A549 (cell line): ENCODE measurements around the gene AGBL4.

ENCODE experiments used
- MAZ ChIP-seq: fragments of 150-350 bp; IDR thresholded peaks from 2 replicates; pipeline ENCODE4 v1.6.1; 2014; ENCODE audit warnings: antibody characterized with exemption, low read depth, low read length, borderline replicate concordance
- NFE2L2 ChIP-seq: fragments of 150-350 bp; conservative IDR thresholded peaks from 2 replicates; pipeline ENCODE4 v1.6.1; 2014; ENCODE audit warnings: low read length
- RNF2 ChIP-seq: fragments of 200-600 bp; sonication (generic); IDR thresholded peaks from 2 replicates; pipeline ENCODE4 v1.6.1; 2016; ENCODE audit warnings: low read depth, mild to moderate bottlenecking, antibody characterized with exemption, moderate library complexity, borderline replicate concordance
- ZFP36 ChIP-seq: fragments of 450-650 bp; IDR thresholded peaks from 2 replicates; pipeline ENCODE4 v1.6.1; 2014; ENCODE audit warnings: borderline replicate concordance; ENCODE audit not compliant: partially characterized antibody
- TF ChIP-seq, protein P1 (sequence below): fragments of >200 bp; sonication (Bioruptor Twin); formaldehyde crosslinking; IDR thresholded peaks from 3 replicates; pipeline ENCODE4 v1.5.1; 2016
- TF ChIP-seq, protein P2 (sequence below): fragments of 200-600 bp; sonication (generic); IDR thresholded peaks from 2 replicates; pipeline ENCODE4 v1.6.1; 2016; ENCODE audit warnings: antibody characterized with exemption, mild to moderate bottlenecking, moderate library complexity
- TF ChIP-seq, protein P3 (sequence below): fragments of 450-650 bp; IDR thresholded peaks from 2 replicates; pipeline ENCODE4 v1.6.1; 2014; ENCODE audit warnings: antibody characterized with exemption

DNA sequence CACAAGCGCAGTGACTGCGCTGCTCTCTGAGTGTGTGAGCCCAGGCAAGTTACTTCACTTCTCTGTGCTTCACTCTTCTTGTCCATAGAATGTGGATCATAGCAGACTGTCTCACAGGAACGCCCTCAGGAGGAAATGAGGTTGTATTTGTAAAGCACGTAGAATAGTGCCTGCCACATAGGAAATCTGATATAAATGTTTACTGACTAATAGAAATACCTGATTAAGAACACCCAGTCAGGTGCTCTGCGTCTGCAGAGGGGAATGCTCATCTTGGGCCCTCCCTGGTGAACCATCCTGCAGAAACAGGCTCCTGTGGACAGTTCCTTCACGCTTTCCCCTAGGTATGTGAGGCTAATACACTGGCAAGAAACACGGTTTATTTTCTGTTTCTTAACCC lies 1347.4 kb downstream of the AGBL4 start:
- TF ChIP-seq, protein P1, sequence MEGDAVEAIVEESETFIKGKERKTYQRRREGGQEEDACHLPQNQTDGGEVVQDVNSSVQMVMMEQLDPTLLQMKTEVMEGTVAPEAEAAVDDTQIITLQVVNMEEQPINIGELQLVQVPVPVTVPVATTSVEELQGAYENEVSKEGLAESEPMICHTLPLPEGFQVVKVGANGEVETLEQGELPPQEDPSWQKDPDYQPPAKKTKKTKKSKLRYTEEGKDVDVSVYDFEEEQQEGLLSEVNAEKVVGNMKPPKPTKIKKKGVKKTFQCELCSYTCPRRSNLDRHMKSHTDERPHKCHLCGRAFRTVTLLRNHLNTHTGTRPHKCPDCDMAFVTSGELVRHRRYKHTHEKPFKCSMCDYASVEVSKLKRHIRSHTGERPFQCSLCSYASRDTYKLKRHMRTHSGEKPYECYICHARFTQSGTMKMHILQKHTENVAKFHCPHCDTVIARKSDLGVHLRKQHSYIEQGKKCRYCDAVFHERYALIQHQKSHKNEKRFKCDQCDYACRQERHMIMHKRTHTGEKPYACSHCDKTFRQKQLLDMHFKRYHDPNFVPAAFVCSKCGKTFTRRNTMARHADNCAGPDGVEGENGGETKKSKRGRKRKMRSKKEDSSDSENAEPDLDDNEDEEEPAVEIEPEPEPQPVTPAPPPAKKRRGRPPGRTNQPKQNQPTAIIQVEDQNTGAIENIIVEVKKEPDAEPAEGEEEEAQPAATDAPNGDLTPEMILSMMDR: no peak
- TF ChIP-seq MAZ: no peak
- TF ChIP-seq NFE2L2: no peak
- TF ChIP-seq, protein P2, sequence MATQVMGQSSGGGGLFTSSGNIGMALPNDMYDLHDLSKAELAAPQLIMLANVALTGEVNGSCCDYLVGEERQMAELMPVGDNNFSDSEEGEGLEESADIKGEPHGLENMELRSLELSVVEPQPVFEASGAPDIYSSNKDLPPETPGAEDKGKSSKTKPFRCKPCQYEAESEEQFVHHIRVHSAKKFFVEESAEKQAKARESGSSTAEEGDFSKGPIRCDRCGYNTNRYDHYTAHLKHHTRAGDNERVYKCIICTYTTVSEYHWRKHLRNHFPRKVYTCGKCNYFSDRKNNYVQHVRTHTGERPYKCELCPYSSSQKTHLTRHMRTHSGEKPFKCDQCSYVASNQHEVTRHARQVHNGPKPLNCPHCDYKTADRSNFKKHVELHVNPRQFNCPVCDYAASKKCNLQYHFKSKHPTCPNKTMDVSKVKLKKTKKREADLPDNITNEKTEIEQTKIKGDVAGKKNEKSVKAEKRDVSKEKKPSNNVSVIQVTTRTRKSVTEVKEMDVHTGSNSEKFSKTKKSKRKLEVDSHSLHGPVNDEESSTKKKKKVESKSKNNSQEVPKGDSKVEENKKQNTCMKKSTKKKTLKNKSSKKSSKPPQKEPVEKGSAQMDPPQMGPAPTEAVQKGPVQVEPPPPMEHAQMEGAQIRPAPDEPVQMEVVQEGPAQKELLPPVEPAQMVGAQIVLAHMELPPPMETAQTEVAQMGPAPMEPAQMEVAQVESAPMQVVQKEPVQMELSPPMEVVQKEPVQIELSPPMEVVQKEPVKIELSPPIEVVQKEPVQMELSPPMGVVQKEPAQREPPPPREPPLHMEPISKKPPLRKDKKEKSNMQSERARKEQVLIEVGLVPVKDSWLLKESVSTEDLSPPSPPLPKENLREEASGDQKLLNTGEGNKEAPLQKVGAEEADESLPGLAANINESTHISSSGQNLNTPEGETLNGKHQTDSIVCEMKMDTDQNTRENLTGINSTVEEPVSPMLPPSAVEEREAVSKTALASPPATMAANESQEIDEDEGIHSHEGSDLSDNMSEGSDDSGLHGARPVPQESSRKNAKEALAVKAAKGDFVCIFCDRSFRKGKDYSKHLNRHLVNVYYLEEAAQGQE: no peak
- no peak for TF ChIP-seq RNF2
- TF ChIP-seq ZFP36: no peak
- TF ChIP-seq, protein P3, sequence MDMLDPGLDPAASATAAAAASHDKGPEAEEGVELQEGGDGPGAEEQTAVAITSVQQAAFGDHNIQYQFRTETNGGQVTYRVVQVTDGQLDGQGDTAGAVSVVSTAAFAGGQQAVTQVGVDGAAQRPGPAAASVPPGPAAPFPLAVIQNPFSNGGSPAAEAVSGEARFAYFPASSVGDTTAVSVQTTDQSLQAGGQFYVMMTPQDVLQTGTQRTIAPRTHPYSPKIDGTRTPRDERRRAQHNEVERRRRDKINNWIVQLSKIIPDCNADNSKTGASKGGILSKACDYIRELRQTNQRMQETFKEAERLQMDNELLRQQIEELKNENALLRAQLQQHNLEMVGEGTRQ: no peak
